Activated T-helper 1 cell treated with anti-CD3 and anti-CD28 coated beads, Interleukin-2, amount 50 U/mL, for 16 hours (primary cell): ENCODE measurements around the gene THAP7.
"Not testable (repeated sequence)": the region's sequence is repeated elsewhere in the genome, so short reads cannot be mapped to it uniquely, and the experiment has no call there.

Source experiments
- DNase-seq, 2 donors: peaks; one replicate each; pipeline ENCODE4 v3.0.0-alpha.2; 2020; ENCODE audit warnings: low read depth in 1 of 2, low spot score in 1 of 2

The THAP7 gene

GRCh38 chr22:21013657-21014201 lies 11.8 kb upstream of the THAP7 start:
- no peak for DNase-seq

GRCh38 chr22:21012446-21013407 lies 10.8 kb upstream of the THAP7 start:
- no peak for DNase-seq

GRCh38 chr22:21010426-21011113 lies 8.7 kb upstream of the THAP7 start:
- no peak for DNase-seq

GRCh38 chr22:21009638-21010425 lies 7.9 kb upstream of the THAP7 start:
- no peak for DNase-seq

- DNase-seq, result not testable (repeated sequence)
Observed at GRCh38 chr22:21009208-21009607, 7.3 kb upstream of the THAP7 start.

GRCh38 chr22:21003782-21004181 lies 1.9 kb upstream of the THAP7 start:
- no peak for DNase-seq

GRCh38 chr22:21000987-21001600 lies 824 bp downstream of the THAP7 start:
- DNase-seq, result no peak

GRCh38 chr22:21000207-21000986 lies 1.5 kb downstream of the THAP7 start:
- DNase-seq, result no peak

GRCh38 chr22:20999350-21000206 lies 2.3 kb downstream of the THAP7 start:
- DNase-seq, result no peak

GRCh38 chr22:20998411-20999336 lies 3.2 kb downstream of the THAP7 start:
- DNase-seq, result no peak

GRCh38 chr22:20997536-20998257 lies 4.2 kb downstream of the THAP7 start:
- DNase-seq, result no peak

GRCh38 chr22:20996598-20997535 lies 5.1 kb downstream of the THAP7 start:
- no peak for DNase-seq

GRCh38 chr22:20996031-20996410 lies 5.9 kb downstream of the THAP7 start:
- no peak for DNase-seq

GRCh38 chr22:20995329-20996030 lies 6.4 kb downstream of the THAP7 start:
- no peak for DNase-seq

GRCh38 chr22:20994902-20995241 lies 7.0 kb downstream of the THAP7 start:
- DNase-seq, result no peak
